ENCODE measurements around the gene HPCA. TPM values are rescaled to one million over a fixed set of nuclear protein-coding genes. Genes with fewer than 3 reads are reported as not detected.

Gene HPCA
- total RNA-seq, 1 experiment from 2014 or later: 1.2 TPM

DNA sequence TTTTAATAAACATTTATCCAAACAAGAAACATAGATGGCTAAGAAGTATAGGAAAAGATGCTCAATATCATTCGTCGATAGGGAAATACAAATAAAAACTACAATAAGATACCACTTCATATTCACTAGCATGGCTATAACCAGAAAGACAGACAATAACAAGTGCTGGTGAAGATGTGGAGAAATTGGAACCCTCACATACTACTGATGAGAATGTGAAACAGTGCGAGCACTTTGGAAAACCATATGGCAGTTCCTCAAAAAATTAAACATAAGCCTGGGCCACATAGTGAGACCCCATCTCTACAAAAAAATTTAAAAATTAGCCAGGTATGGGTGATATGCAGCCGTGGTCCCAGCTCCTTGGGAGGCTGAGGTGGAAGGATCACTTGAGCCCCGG lies 24.0 kb downstream of the HPCA start:
- no peak overlapping the region for H4K8ac ChIP-seq (replicated peaks; ENCODE audit: insufficient read length, low read depth, low read length)
- no peak overlapping the region for H3T11ph ChIP-seq (ENCODE audit: low read length)
- H2BK20ac ChIP-seq (ENCODE audit: low read depth, low read length, poor library complexity, severe bottlenecking): no peak overlapping the region
- H3K27me3 ChIP-seq (ENCODE audit: insufficient read depth, low read length): no peaks in the 10 kb centered on the region
- no peak overlapping the region for H4K5ac ChIP-seq (ENCODE audit: insufficient read length, low read depth, low read length)
- Mint-ChIP-seq H3K4me1 (no peaks in the 10 kb centered on the region), H3K27me3 (ENCODE audit: low read depth) (peaks cover 9% of the 10 kb centered on the region), H3K9me3 (no peaks in the 10 kb centered on the region; a peak in 1 of 5 replicates), H3K4me3 (no peak overlapping the region), H3K27ac (no peak overlapping the region), H3K36me3 (ENCODE audit: insufficient read depth in 1 of 3, low read depth in 3 of 3) (no peaks in the 10 kb centered on the region)
- H3K9ac ChIP-seq (ENCODE audit: extremely low read depth, insufficient read length, low read length): no peak overlapping the region
- no peaks in the 10 kb centered on the region for H3K9me3 ChIP-seq (ENCODE audit: control insufficient read depth, low read depth, low read length)
- H3K4me2 ChIP-seq (ENCODE audit: insufficient read depth, insufficient read length, low read length): no peak overlapping the region
- no peak overlapping the region for H4K91ac ChIP-seq (ENCODE audit: insufficient read length, low read depth, low read length)
- no peak overlapping the region for H3K18ac ChIP-seq (ENCODE audit: insufficient read length, low read depth, low read length)
- H3K14ac ChIP-seq (ENCODE audit: insufficient read depth, low read length): no peak overlapping the region
- no peak overlapping the region for H2BK12ac ChIP-seq (ENCODE audit: insufficient read length, low read depth, low read length)
- H3K4me1 ChIP-seq (ENCODE audit: insufficient read depth, low read length): no peaks in the 10 kb centered on the region
- no peak overlapping the region for H2BK5ac ChIP-seq (ENCODE audit: insufficient read length, low read length)
- H3K4ac ChIP-seq (ENCODE audit: low read depth, low read length): no peak overlapping the region
- no peak overlapping the region for H2BK15ac ChIP-seq (ENCODE audit: low read depth, low read length)
- WGBS (ENCODE audit: extremely low coverage, insufficient read length, low lambda C conversion rate): no CpG with 5 or more reads among the region's 5 CpGs
- no peak overlapping the region for H3K56ac ChIP-seq (ENCODE audit: insufficient read length, low read depth, low read length)
- no peaks in the 10 kb centered on the region for H3K79me2 ChIP-seq (ENCODE audit: insufficient read depth, low read length)
- no peak for DNase-seq
- H2AFZ ChIP-seq (ENCODE audit: low read length): no peak overlapping the region
- no peak overlapping the region for H2AK5ac ChIP-seq (ENCODE audit: insufficient read length, low read length)
- no peaks in the 10 kb centered on the region for H4K20me1 ChIP-seq (ENCODE audit: control insufficient read depth, insufficient read depth, insufficient read length)
- no peak for TF ChIP-seq CTCF (conservative IDR thresholded peaks at IDR 0.05)
- no peak overlapping the region for H3K27ac ChIP-seq (ENCODE audit: insufficient read length, low read depth, low read length)
- H3K79me1 ChIP-seq (ENCODE audit: insufficient read depth, low read depth, low read length, poor library complexity, severe bottlenecking): no peaks in the 10 kb centered on the region
- no peak overlapping the region for H2BK120ac ChIP-seq (ENCODE audit: low read depth, low read length, poor library complexity, severe bottlenecking)
- no peaks in the 10 kb centered on the region for H3K23me2 ChIP-seq (ENCODE audit: insufficient read length, low read depth, low read length, poor library complexity, severe bottlenecking)
- no peak overlapping the region for H3K23ac ChIP-seq (ENCODE audit: insufficient read length, low read depth, low read length)
